Neural cell (in vitro differentiated cells): ENCODE measurements around the gene SLC22A5. TPM values are rescaled to one million over a fixed set of nuclear protein-coding genes. Genes with fewer than 3 reads are reported as not detected.

ENCODE experiments used
- H2AFZ ChIP-seq: fragments of 200-600, 300-800 bp; sonication (generic), shearing (Covaris generic); 2 replicates; pipeline ENCODE4 v1.6.0; 2014; ENCODE audit warnings: low read depth, mild to moderate bottlenecking, antibody characterized with exemption, low read length, moderate library complexity
- H3F3A ChIP-seq: fragments of 200-600 bp; shearing (Covaris generic); 2 replicates; pipeline ENCODE4 v1.6.1; 2016; ENCODE audit warnings: mild to moderate bottlenecking, moderate library complexity, mixed read lengths, antibody characterized with exemption, low read length; ENCODE audit not compliant: insufficient read depth, poor library complexity, severe bottlenecking
- H3K27ac ChIP-seq: fragments of 200-600, 300-800 bp; sonication (generic), shearing (Covaris generic); 2 replicates; pipeline ENCODE4 v1.5.1; 2014; ENCODE audit warnings: mild to moderate bottlenecking, low read length, moderate library complexity
- H3K27me3 ChIP-seq: fragments of 300-800, 200-600 bp; sonication (generic), shearing (Covaris generic); 2 replicates; pipeline ENCODE4 v1.6.0; 2014; ENCODE audit warnings: mild to moderate bottlenecking, low read depth, low read length, moderate library complexity; ENCODE audit not compliant: insufficient read depth
- H3K36me3 ChIP-seq: fragments of 300-800, 200-600 bp; sonication (generic), shearing (Covaris generic); 2 replicates; pipeline ENCODE4 v1.5.1; 2014; ENCODE audit warnings: mild to moderate bottlenecking, antibody characterized with exemption, low read length, moderate library complexity; ENCODE audit not compliant: insufficient read depth
- H3K4me2 ChIP-seq: fragments of 300-800, 200-600 bp; sonication (generic), shearing (Covaris generic); 2 replicates; pipeline ENCODE4 v1.6.0; 2014; ENCODE audit warnings: mild to moderate bottlenecking, low read length
- H3K4me3 ChIP-seq: fragments of 300-800, 200-600 bp; sonication (generic), shearing (Covaris generic); 2 replicates; pipeline ENCODE4 v1.5.1; 2014; ENCODE audit warnings: mild to moderate bottlenecking, low read length, moderate library complexity
- H3K79me2 ChIP-seq: fragments of 200-600 bp; shearing (Covaris generic); replicated peaks from 2 replicates; pipeline ENCODE4 v1.6.0; 2014; ENCODE audit warnings: mild to moderate bottlenecking, low read length, moderate library complexity; ENCODE audit not compliant: insufficient read depth
- H3K9ac ChIP-seq: fragments of 300-800, 200-600 bp; sonication (generic), shearing (Covaris generic); 2 replicates; pipeline ENCODE4 v1.6.1; 2016; ENCODE audit warnings: mild to moderate bottlenecking, low read length, mixed read lengths
- H3K9me2 ChIP-seq: fragments of 200-600 bp; shearing (Covaris generic); 2 replicates; pipeline ENCODE4 v1.6.1; 2016; ENCODE audit warnings: mild to moderate bottlenecking, low read length, mixed read lengths; ENCODE audit not compliant: insufficient read depth
- H3K9me3 ChIP-seq: fragments of 200-600, 300-800 bp; sonication (generic), shearing (Covaris generic); 2 replicates; pipeline ENCODE4 v1.6.1; 2016; ENCODE audit warnings: mild to moderate bottlenecking, mixed run types, low read length, moderate library complexity, mixed read lengths
- H4K20me1 ChIP-seq: fragments of 200-600 bp; shearing (Covaris generic); 2 replicates; pipeline ENCODE4 v1.6.1; 2016; ENCODE audit warnings: mild to moderate bottlenecking, mixed run types; ENCODE audit not compliant: insufficient read depth
- CTCF ChIP-seq: fragments of 450-650 bp; IDR thresholded peaks from 2 replicates; pipeline ENCODE4 v1.5.1; 2014; ENCODE audit warnings: antibody characterized with exemption, mild to moderate bottlenecking, moderate library complexity; ENCODE audit not compliant: poor library complexity, severe bottlenecking
- EP300 ChIP-seq: fragments of 450-650 bp; conservative IDR thresholded peaks from 2 replicates; pipeline ENCODE4 v1.6.1; 2014; ENCODE audit warnings: antibody characterized with exemption, mild to moderate bottlenecking, moderate library complexity; ENCODE audit not compliant: poor library complexity, severe bottlenecking
- EZH2 ChIP-seq: fragments of 200-600, 300-800 bp; shearing (Covaris generic), sonication (generic); IDR thresholded peaks from 2 replicates; pipeline ENCODE4 v1.6.1; 2014; ENCODE audit warnings: antibody characterized with exemption, low read length, borderline replicate concordance, mild to moderate bottlenecking; ENCODE audit not compliant: insufficient read depth, poor library complexity, severe bottlenecking
- MXI1 ChIP-seq: fragments of 450-650 bp; conservative IDR thresholded peaks from 2 replicates; pipeline ENCODE4 v1.6.1; 2014; ENCODE audit warnings: antibody characterized with exemption, mild to moderate bottlenecking; ENCODE audit not compliant: poor library complexity, severe bottlenecking
- POLR2AphosphoS5 ChIP-seq: IDR thresholded peaks from 2 replicates; pipeline ENCODE4 v1.6.1; 2012
- RAD21 ChIP-seq: fragments of 450-650 bp; conservative IDR thresholded peaks from 2 replicates; pipeline ENCODE4 v1.6.1; 2014; ENCODE audit warnings: antibody characterized with exemption, mild to moderate bottlenecking, moderate library complexity
- SMC3 ChIP-seq: fragments of 450-650 bp; conservative IDR thresholded peaks from 2 replicates; pipeline ENCODE4 v1.6.1; 2014; ENCODE audit warnings: antibody characterized with exemption, mild to moderate bottlenecking, moderate library complexity; ENCODE audit not compliant: poor library complexity
- TAF1 ChIP-seq: IDR thresholded peaks from 2 replicates; pipeline ENCODE4 v1.6.1; 2012; ENCODE audit warnings: low read depth
- polyA plus RNA-seq: library from polyadenylated mRNA; depleted of rRNA; stranded (reverse); fragments of >200 nt; gene quantifications from 2 replicates; pipeline ENCODE4 v1.2.3, GENCODE V29; 2014
- TF ChIP-seq, protein P1 (sequence below): IDR thresholded peaks from 2 replicates; pipeline ENCODE4 v1.6.1; 2012; ENCODE audit warnings: borderline replicate concordance

Gene SLC22A5
- polyA plus RNA-seq, 1 donor from 2014 or later = 5.5 TPM

- Histone ChIP-seq H2AFZ (no peak overlapping the region), H3K36me3 (no peaks in the 10 kb centered on the region), H3F3A (no peaks in the 10 kb centered on the region), H4K20me1 (no peaks in the 10 kb centered on the region), H3K27me3 (no peaks in the 10 kb centered on the region), H3K79me2 (no peaks in the 10 kb centered on the region), H3K4me2 (no peak overlapping the region), H3K9ac (no peak overlapping the region), H3K9me3 (no peaks in the 10 kb centered on the region), H3K4me3 (no peak overlapping the region), H3K27ac (no peak overlapping the region), H3K9me2 (no peaks in the 10 kb centered on the region)
- TF ChIP-seq TAF1 = no peak
- TF ChIP-seq EP300 = no peak
- TF ChIP-seq POLR2AphosphoS5 = no peak
- no peak for TF ChIP-seq MXI1
- no peak for TF ChIP-seq RAD21
- TF ChIP-seq CTCF = no peak
- TF ChIP-seq SMC3 = no peak
- no peak for TF ChIP-seq EZH2
- TF ChIP-seq, protein P1, sequence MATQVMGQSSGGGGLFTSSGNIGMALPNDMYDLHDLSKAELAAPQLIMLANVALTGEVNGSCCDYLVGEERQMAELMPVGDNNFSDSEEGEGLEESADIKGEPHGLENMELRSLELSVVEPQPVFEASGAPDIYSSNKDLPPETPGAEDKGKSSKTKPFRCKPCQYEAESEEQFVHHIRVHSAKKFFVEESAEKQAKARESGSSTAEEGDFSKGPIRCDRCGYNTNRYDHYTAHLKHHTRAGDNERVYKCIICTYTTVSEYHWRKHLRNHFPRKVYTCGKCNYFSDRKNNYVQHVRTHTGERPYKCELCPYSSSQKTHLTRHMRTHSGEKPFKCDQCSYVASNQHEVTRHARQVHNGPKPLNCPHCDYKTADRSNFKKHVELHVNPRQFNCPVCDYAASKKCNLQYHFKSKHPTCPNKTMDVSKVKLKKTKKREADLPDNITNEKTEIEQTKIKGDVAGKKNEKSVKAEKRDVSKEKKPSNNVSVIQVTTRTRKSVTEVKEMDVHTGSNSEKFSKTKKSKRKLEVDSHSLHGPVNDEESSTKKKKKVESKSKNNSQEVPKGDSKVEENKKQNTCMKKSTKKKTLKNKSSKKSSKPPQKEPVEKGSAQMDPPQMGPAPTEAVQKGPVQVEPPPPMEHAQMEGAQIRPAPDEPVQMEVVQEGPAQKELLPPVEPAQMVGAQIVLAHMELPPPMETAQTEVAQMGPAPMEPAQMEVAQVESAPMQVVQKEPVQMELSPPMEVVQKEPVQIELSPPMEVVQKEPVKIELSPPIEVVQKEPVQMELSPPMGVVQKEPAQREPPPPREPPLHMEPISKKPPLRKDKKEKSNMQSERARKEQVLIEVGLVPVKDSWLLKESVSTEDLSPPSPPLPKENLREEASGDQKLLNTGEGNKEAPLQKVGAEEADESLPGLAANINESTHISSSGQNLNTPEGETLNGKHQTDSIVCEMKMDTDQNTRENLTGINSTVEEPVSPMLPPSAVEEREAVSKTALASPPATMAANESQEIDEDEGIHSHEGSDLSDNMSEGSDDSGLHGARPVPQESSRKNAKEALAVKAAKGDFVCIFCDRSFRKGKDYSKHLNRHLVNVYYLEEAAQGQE = no peak
These were observed 42.1 kb upstream of the SLC22A5 start for GRCh38 chr5:132327252-132327955.

GRCh38 chr5:132334812-132335211 is 34.7 kb upstream of the SLC22A5 start:
- no peaks in the 10 kb centered on the region for H3K9me2 ChIP-seq

More at GRCh38 chr5:132334812-132335211, 34.7 kb upstream of the SLC22A5 start:
- Histone ChIP-seq H2AFZ (no peak overlapping the region), H3K9ac (no peak overlapping the region), H3K4me3 (no peak overlapping the region), H4K20me1 (no peaks in the 10 kb centered on the region), H3K4me2 (no peak overlapping the region), H3F3A (no peaks in the 10 kb centered on the region), H3K9me3 (no peaks in the 10 kb centered on the region), H3K27me3 (no peaks in the 10 kb centered on the region), H3K36me3 (no peaks in the 10 kb centered on the region), H3K27ac (no peak overlapping the region), H3K79me2 (no peaks in the 10 kb centered on the region)
- no peak for TF ChIP-seq TAF1
- TF ChIP-seq MXI1 = no peak
- no peak for TF ChIP-seq CTCF
